SU-DHL-6 (cell line): ENCODE measurements around the gene ADGRG4.

Source experiments
- CTCF ChIP-seq: fragments of 200-600 bp; sonication (generic); IDR thresholded peaks from one replicate; pipeline ENCODE4 v1.5.1; 2017; ENCODE audit warnings: antibody characterized with exemption, mild to moderate bottlenecking, low read length, moderate library complexity; ENCODE audit not compliant: insufficient read depth, poor library complexity, severe bottlenecking
- EZH2phosphoT487 ChIP-seq: fragments of 200-600 bp; sonication (generic), shearing (Covaris generic); conservative IDR thresholded peaks from 2 replicates; pipeline ENCODE4 v1.6.1; 2018; ENCODE audit warnings: mild to moderate bottlenecking, antibody characterized with exemption, low read length, moderate library complexity, mixed read lengths

GRCh38 chrX:136380010-136380769 is 79.4 kb downstream of the ADGRG4 start:
- TF ChIP-seq CTCF (no peak), EZH2phosphoT487 (no peak)
